Upper lobe of right lung (tissue), 1 donor: ENCODE results near the gene TCF7L2. TPM values are rescaled to one million over a fixed set of nuclear protein-coding genes. Genes with fewer than 3 reads are reported as not detected.

ENCODE experiments used
- ATAC-seq: fragments of 200-7000 bp; cut with Tn5 transposase; one replicate; pipeline ENCODE4 v1.9.1; 2020; ENCODE audit warnings: mild to moderate bottlenecking, moderate library complexity
- DNase-seq: peaks from one replicate; pipeline ENCODE4 v3.0.0-alpha.2; 2020
- H3K27ac ChIP-seq: fragments of 200-600 bp; one replicate; pipeline ENCODE4 v1.8.0; 2022
- H3K27me3 ChIP-seq: fragments of 200-600 bp; one replicate; pipeline ENCODE4 v1.8.0; 2022; ENCODE audit warnings: mild to moderate bottlenecking
- H3K36me3 ChIP-seq: fragments of 200-600 bp; one replicate; pipeline ENCODE4 v1.8.0; 2022
- H3K4me1 ChIP-seq: fragments of 200-600 bp; one replicate; pipeline ENCODE4 v1.8.0; 2022
- H3K4me3 ChIP-seq: fragments of 200-600 bp; one replicate; pipeline ENCODE4 v1.8.0; 2022; ENCODE audit warnings: mild to moderate bottlenecking
- H3K9me3 ChIP-seq: fragments of 200-600 bp; one replicate; pipeline ENCODE4 v1.8.0; 2022
- CTCF ChIP-seq: fragments of 200-600 bp; IDR thresholded peaks from one replicate; pipeline ENCODE4 v1.8.0; 2022; ENCODE audit warnings: antibody characterized with exemption
- intact Hi-C: fragments of 100-400 bp; cut with DNase I; formaldehyde crosslinking; loops from one replicate; pipeline ENCODE4 v1.11.0; 2022
- total RNA-seq: library from RNA; stranded (reverse); fragmentation: NEBNext Ultra II Directional; extraction: Animal tissue kit (Norgen Biotek cat#: 25700); gene quantifications from one replicate; pipeline ENCODE4 v1.2.1, GENCODE V29; 2021
- donor health status: DM: no; HTN: yes; CAD: no; lungs with severe emphysema.

TCF7L2 gene
- total RNA-seq, 1 donor from 2014 or later = 47.4 TPM

DNA sequence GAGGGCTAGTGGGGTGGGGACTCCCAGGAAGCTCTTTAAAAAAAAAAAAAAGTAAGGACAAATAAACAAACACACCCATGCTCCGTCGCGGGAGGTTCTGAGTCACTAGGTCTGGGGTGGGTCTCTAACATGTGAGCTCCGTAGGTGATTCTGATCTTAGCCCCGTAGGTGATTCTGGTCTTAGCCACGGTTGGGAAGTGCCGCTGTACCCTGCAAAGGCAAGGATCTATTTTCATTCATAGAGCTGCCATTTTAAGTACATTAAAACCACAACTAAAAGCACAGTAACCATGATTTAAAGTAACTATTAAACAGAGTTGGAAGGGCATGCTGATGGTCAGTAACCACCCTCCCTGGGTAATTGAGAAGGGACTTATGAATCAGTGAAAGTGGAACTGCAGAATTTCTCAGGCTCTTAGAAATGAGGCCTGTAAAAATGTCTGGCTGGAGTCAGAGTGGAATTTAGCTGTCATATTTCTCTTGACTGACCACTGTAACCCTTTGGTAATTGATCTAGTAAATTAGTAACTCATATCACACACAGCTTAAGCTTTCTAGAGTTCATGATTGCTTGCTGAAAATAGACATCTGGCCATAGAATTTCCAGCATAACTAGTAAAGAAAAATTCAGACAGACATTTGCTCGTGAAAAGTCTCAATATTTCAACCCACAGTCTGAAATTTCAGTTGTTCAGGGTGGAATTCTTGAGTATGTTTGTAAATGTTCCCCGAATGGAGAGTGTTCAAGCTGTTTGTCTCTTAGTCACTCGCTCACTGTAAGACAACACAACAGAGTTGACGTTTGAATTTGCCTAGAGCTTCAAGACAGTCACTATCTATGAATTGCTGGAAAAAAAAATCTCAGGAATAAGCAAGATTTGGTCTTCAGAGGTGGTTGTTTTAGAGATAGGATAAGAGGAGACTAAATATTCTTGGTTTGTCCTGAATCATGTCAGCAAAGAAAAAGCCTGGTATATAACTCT is 34.2 kb upstream of the TCF7L2 start:
- Histone ChIP-seq H3K9me3 (no peaks in the 10 kb centered on the region), H3K36me3 (no peaks in the 10 kb centered on the region), H3K4me3 (no peak overlapping the region), H3K4me1 (peaks cover 4% of the 10 kb centered on the region), H3K27me3 (no peaks in the 10 kb centered on the region), H3K27ac (no peak overlapping the region)
- no peak for DNase-seq
- peak; percentile 53 for ATAC-seq
- no peak for TF ChIP-seq CTCF
- intact Hi-C loops = no loop called here

DNA sequence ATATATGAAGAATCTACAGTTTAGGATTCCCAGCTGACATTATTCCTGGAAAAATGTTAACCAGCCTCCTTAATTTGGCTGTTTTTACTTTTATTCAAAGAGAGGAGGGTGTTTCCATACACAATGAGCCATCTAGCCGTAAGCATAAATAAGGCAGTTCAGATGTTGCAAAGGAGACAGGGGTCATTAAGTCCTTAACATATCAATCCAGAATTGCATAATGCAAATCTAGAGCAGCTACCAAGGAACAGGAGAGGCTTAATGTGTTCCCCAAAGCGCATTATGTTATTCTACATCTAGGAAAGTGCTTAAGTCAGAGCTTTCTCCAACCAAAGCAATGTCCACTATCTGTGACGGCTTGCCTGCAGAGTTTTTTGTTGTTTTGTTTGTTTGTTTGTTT is 32.4 kb upstream of the TCF7L2 start:
- Histone ChIP-seq H3K27ac (no peak overlapping the region), H3K27me3 (no peaks in the 10 kb centered on the region), H3K36me3 (no peaks in the 10 kb centered on the region), H3K4me3 (no peak overlapping the region), H3K9me3 (no peaks in the 10 kb centered on the region), H3K4me1 (peaks cover 4% of the 10 kb centered on the region)
- TF ChIP-seq CTCF = no peak
- intact Hi-C loops = no loop called here
- ATAC-seq = no peak
- DNase-seq = no peak

DNA sequence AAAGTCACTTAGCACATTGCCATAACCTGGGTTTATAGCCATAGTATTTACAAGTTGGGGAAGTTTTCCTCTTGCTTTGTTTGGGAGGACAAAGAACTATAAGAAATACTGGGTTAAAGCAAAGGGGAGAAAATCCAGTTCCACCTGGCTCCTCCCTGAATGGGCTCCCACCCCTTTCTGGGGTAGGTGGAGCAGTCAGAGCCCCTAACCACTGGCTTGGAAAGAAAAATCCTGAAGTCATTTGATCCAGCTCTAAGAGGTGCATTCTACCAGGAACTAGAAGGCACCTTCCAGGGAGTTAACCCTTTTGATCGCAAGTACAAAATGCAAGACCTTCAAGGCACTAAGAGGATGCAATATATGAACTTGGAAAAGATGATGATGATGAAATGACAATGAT is 31.3 kb upstream of the TCF7L2 start:
- Histone ChIP-seq H3K36me3 (no peaks in the 10 kb centered on the region), H3K9me3 (no peaks in the 10 kb centered on the region), H3K4me3 (no peak overlapping the region), H3K27me3 (no peaks in the 10 kb centered on the region), H3K27ac (no peak overlapping the region), H3K4me1 (peaks cover 4% of the 10 kb centered on the region)
- no peak for DNase-seq
- TF ChIP-seq CTCF = no peak
- intact Hi-C loops = no loop called here
- ATAC-seq = no peak

DNA sequence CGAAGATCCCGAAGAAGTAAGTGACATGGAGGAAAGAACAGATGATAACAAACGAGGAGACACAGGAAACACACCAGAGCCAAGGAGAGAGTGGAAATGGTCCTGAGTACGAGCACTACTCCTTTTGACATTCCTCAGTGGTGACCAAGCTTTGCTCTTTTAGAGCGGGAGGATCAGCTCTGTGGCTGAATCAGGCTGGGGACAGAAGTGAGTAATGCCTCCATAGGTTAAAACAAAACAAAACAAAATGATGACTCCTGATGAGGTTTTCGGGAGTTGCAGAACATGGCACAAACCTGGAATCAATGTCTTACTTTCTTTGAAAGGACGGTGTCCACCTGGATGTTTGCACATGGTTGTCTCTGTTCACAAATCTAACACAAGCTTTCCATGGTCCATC is 30.3 kb upstream of the TCF7L2 start:
- intact Hi-C loops = no loop called here
- peaks cover 4% of the 10 kb centered on the region for H3K4me1 ChIP-seq
- no peak for ATAC-seq
- no peak overlapping the region for H3K27ac ChIP-seq
- no peaks in the 10 kb centered on the region for H3K9me3 ChIP-seq
- DNase-seq = no peak
- no peaks in the 10 kb centered on the region for H3K36me3 ChIP-seq
- TF ChIP-seq CTCF = no peak
- H3K27me3 ChIP-seq = no peaks in the 10 kb centered on the region
- H3K4me3 ChIP-seq = no peak overlapping the region

DNA sequence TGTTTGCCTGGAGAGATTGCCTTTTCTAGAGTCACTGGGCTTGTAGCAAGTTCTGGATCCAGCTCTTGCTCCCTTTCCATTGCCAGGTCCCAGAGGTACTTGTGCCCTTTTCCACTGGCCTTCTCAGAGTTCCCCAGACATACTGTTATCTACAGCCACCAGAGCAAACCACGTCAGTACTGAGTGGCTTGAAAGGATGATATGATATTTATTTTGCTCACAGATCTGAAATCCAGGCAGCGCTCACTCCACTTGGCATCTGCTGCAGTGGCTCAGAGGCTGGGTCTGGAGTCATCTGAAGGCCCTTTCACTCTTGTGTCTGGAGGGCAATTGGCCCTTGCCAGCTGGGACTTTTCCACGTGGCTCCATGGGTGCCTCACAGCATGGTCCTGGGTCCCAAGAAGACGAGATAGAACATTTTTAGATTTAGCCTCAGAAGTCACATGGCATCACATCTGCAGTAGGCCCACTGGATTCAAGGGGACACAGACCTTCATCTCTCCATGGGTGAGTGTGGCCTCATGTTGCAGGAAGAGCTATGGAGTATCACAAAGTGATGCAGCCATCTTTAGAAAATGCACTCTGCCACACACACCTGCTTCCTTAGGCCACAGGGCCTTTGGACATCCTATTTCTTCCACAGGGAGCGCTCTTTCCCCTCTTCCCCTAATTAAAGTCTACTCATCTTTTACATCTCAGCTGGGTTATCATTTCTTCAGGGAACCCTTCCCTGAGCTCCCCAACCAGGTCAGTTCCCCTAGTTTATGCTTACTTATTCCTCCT is 22.9 kb upstream of the TCF7L2 start:
- Histone ChIP-seq H3K36me3 (no peaks in the 10 kb centered on the region), H3K27ac (no peak overlapping the region), H3K4me1 (no peaks in the 10 kb centered on the region), H3K4me3 (no peak overlapping the region), H3K27me3 (no peaks in the 10 kb centered on the region), H3K9me3 (no peaks in the 10 kb centered on the region)
- ATAC-seq (no peak), DNase-seq (no peak)
- TF ChIP-seq CTCF = no peak
- intact Hi-C loops = no loop called here
